G401 (cell line): ENCODE results near the gene OR2V2. TPM values are rescaled to one million over a fixed set of nuclear protein-coding genes. Genes with fewer than 3 reads are reported as not detected.

ENCODE experiments used
- DNase-seq: peaks from one replicate; pipeline ENCODE4 v3.0.0-alpha.2; 2015; ENCODE audit warnings: low spot score
- in situ Hi-C: cut with HindIII; loops from 2 replicates; pipeline ENCODE4 v1.10.0; 2016; ENCODE audit warnings: low sequenced_read_pairs, mixed read lengths
- total RNA-seq: library from RNA; depleted of rRNA; stranded (reverse); fragments of >200 nt; shearing (Covaris generic); gene quantifications from 2 replicates; pipeline ENCODE4 v1.2.3, GENCODE V29; 2014; rRNA removed

Gene OR2V2
- total RNA-seq, 1 experiment from 2014 or later: not detected

GRCh38 chr5:181199881-181200638, 52.7 kb downstream of the OR2V2 start:
- in situ Hi-C loops: no loop called here
- DNase-seq: no peak

- no peak for DNase-seq
- in situ Hi-C loops: no loop called here
Measured at GRCh38 chr5:181200816-181201215, 53.4 kb downstream of the OR2V2 start.

GRCh38 chr5:181203093-181203711, 55.8 kb downstream of the OR2V2 start:
- DNase-seq: no peak
- in situ Hi-C loops: no loop called here

- in situ Hi-C loops: no loop called here
- no peak for DNase-seq
Measured at GRCh38 chr5:181203777-181204112, 56.4 kb downstream of the OR2V2 start.

GRCh38 chr5:181204113-181204825, 56.9 kb downstream of the OR2V2 start:
- peak; percentile 47 for DNase-seq

GRCh38 chr5:181204826-181205760, 57.7 kb downstream of the OR2V2 start, which contains the start of gene TRIM7:
TSS of gene TRIM7 (minus strand) at chr5:181205196. CDS start at chr5:181205110, 86 bp downstream.
- DNase-seq: peak; percentile 54
- in situ Hi-C loops: no loop called here

More at GRCh38 chr5:181204113-181204825, 56.9 kb downstream of the OR2V2 start:
- in situ Hi-C loops: no loop called here

GRCh38 chr5:181205761-181206649, 58.6 kb downstream of the OR2V2 start:
- peak; percentile 56 for DNase-seq
- in situ Hi-C loops: no loop called here

GRCh38 chr5:181207214-181207959, 60.0 kb downstream of the OR2V2 start:
- peak; percentile 89 for DNase-seq
- in situ Hi-C loops: no loop called here

- in situ Hi-C loops: no loop called here
- DNase-seq: no peak
Measured at GRCh38 chr5:181207960-181208253, 60.5 kb downstream of the OR2V2 start.

Other genes with a start within 250 kb of the OR2V2 start
- gene BTNL8, start 248.4 kb upstream of the OR2V2 start, total RNA-seq: not detected in 2 replicates
- gene BTNL3, start 158.7 kb upstream of the OR2V2 start, total RNA-seq: not detected in 2 replicates
- gene BTNL9, start 107.3 kb upstream of the OR2V2 start, total RNA-seq: 0.98 and 5.3 TPM in 2 replicates
- not detected in 2 replicates for gene OR2V1, start 16.4 kb upstream of the OR2V2 start, total RNA-seq
- 3.9 and 5.1 TPM in 2 replicates for gene TRIM7, start 57.6 kb downstream of the OR2V2 start, total RNA-seq
- gene TRIM41, start 75.7 kb downstream of the OR2V2 start, total RNA-seq: 23.0 and 27.3 TPM in 2 replicates
- gene RACK1, start 96.3 kb downstream of the OR2V2 start, total RNA-seq: 4,601 and 5,352 TPM in 2 replicates
- gene TRIM52, start 113.6 kb downstream of the OR2V2 start, total RNA-seq: 2.5 and 3.6 TPM in 2 replicates
- 0.31 TPM in 1 of 2 replicates, not detected in the other for gene OR4F3, start 219.7 kb downstream of the OR2V2 start, total RNA-seq